ENCODE results near the gene TMEM88.

The TMEM88 gene

GRCh38 chr17:7875804-7876370 lies 21.0 kb downstream of the TMEM88 start:
- no peak for DNase-seq (ENCODE audit: low read depth in 2 of 2)
- no peak for TF ChIP-seq CTCF (IDR thresholded peaks at IDR 0.05; ENCODE audit: low read depth, low read length)
- H3K4me3 ChIP-seq (replicated peaks in 1 of 2; ENCODE audit: low read depth in 2 of 2, low read length in 2 of 2): no peak overlapping the region

- no peak overlapping the region for H3K4me3 ChIP-seq (replicated peaks in 1 of 2; ENCODE audit: low read depth in 2 of 2, low read length in 2 of 2)
- TF ChIP-seq CTCF (IDR thresholded peaks at IDR 0.05; ENCODE audit: low read depth, low read length): no peak
- DNase-seq (ENCODE audit: low read depth in 2 of 2): no peak
Observed at GRCh38 chr17:7878234-7878633, 23.4 kb downstream of the TMEM88 start.

DNA sequence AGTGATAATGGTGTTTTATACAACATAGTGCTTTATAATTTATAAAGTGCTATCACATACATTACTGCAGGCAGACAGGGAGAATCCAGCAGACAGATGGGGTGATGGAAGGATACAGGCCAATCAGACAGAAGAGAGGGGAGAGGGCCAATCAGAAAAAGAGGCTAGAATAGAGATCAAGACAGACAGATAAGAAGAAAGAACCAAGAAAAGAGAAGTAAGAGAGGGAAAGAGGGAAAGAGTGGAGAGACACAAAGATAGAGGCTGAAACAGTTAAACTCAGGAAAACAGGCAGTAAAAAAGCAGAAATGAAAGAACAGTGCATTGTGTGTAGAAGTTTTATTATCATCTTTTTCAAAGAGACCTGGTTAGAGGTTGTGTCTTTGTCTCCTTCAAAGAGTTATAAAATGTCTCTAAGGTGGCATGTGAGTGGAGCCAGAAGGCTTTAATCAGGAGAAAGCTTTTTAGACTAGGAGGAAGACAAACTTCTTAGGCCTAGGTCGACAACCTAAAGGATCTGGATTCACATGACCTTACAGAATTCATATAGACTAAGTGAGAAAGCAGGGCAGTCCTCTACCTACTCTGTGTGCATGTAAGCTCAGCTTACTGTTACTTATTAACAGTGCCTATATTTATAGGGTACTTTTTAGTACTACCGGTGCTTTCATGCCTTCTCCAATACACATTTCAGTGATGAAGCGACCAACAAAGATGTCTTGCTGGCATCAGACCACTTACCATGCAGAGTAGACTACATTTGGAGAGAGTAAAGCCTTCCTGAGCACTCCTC lies 25.4 kb downstream of the TMEM88 start:
- no peak overlapping the region for H3K4me3 ChIP-seq (replicated peaks in 1 of 2; ENCODE audit: low read depth in 2 of 2, low read length in 2 of 2)
- no peak for DNase-seq (ENCODE audit: low read depth in 2 of 2)
- TF ChIP-seq CTCF (IDR thresholded peaks at IDR 0.05; ENCODE audit: low read depth, low read length): no peak

- TF ChIP-seq CTCF (IDR thresholded peaks at IDR 0.05; ENCODE audit: low read depth, low read length): no peak
- H3K4me3 ChIP-seq (replicated peaks in 1 of 2; ENCODE audit: low read depth in 2 of 2, low read length in 2 of 2): no peak overlapping the region
- peak in 1 of 2 donors; percentile 26 for DNase-seq (ENCODE audit: low read depth in 2 of 2)
Observed at GRCh38 chr17:7881276-7882054, 26.6 kb downstream of the TMEM88 start.

GRCh38 chr17:7882068-7882467 lies 27.2 kb downstream of the TMEM88 start:
- TF ChIP-seq CTCF (IDR thresholded peaks at IDR 0.05; ENCODE audit: low read depth, low read length): no peak

GRCh38 chr17:7882629-7883028 lies 27.8 kb downstream of the TMEM88 start:
- TF ChIP-seq CTCF (IDR thresholded peaks at IDR 0.05; ENCODE audit: low read depth, low read length): no peak
- no peak for DNase-seq (ENCODE audit: low read depth in 2 of 2)
- H3K4me3 ChIP-seq (replicated peaks in 1 of 2; ENCODE audit: low read depth in 2 of 2, low read length in 2 of 2): no peak overlapping the region

More at GRCh38 chr17:7882068-7882467, 27.2 kb downstream of the TMEM88 start:
- DNase-seq (ENCODE audit: low read depth in 2 of 2): no peak
- H3K4me3 ChIP-seq (replicated peaks in 1 of 2; ENCODE audit: low read depth in 2 of 2, low read length in 2 of 2): no peak overlapping the region
